ENCODE measurements around the gene BNIP5. TPM values are rescaled to one million over a fixed set of nuclear protein-coding genes. Genes with fewer than 3 reads are reported as not detected.
A peak's percentile ranks its signal among the peaks of the same experiment; 100 is the strongest.
"Not testable (repeated sequence)": the region's sequence is repeated elsewhere in the genome, so short reads cannot be mapped to it uniquely, and the experiment has no call there.

BNIP5 gene
- total RNA-seq, 3 donors from 2014 or later, result 8.1 to 17.4 (median 12.6) TPM

GRCh38 chr6:36345681-36346466 is 9.2 kb upstream of the BNIP5 start:
- Histone ChIP-seq H3K4me1 (ENCODE audit: low read depth) (peaks cover 5% of the 10 kb centered on the region), H3K9me3 (no peaks in the 10 kb centered on the region), H3K4me3 (no peak overlapping the region), H3K36me3 (ENCODE audit: low read depth) (no peaks in the 10 kb centered on the region)
- intact Hi-C loops (cut with DNase I, micrococcal nuclease), result no loop called here
- DNase-seq, result no peak
- no peak for ATAC-seq
- no peak for TF ChIP-seq CTCF (IDR thresholded peaks at IDR 0.05)

- ATAC-seq, result no peak
- H3K4me1 ChIP-seq (ENCODE audit: low read depth), result peaks cover 27% of the 10 kb centered on the region
- no peak for TF ChIP-seq CTCF (IDR thresholded peaks at IDR 0.05)
- no peaks in the 10 kb centered on the region for H3K9me3 ChIP-seq
- no peak for DNase-seq
- no peaks in the 10 kb centered on the region for H3K36me3 ChIP-seq (ENCODE audit: low read depth)
- H3K4me3 ChIP-seq, result no peak overlapping the region
- intact Hi-C loops (cut with DNase I, micrococcal nuclease), result no loop called here
Observed at GRCh38 chr6:36343109-36343680, 6.5 kb upstream of the BNIP5 start.

- TF ChIP-seq CTCF (IDR thresholded peaks at IDR 0.05), result peak; percentile 96
- intact Hi-C loops (cut with DNase I, micrococcal nuclease), result no loop called here
- Histone ChIP-seq H3K9me3 (no peaks in the 10 kb centered on the region), H3K4me3 (no peak overlapping the region), H3K4me1 (ENCODE audit: low read depth) (peaks cover 42% of the 10 kb centered on the region), H3K36me3 (ENCODE audit: low read depth) (no peaks in the 10 kb centered on the region)
- DNase-seq, result peak; percentile 87 to 95 (median 89)
- ATAC-seq, result peak; percentile 83
Observed at GRCh38 chr6:36340618-36341454, 4.1 kb upstream of the BNIP5 start.

GRCh38 chr6:36340306-36340617 is 3.6 kb upstream of the BNIP5 start:
- H3K4me1 ChIP-seq (ENCODE audit: low read depth), result peaks cover 42% of the 10 kb centered on the region
- no peak for DNase-seq
- intact Hi-C loops (cut with DNase I, micrococcal nuclease), result no loop called here
- no peaks in the 10 kb centered on the region for H3K36me3 ChIP-seq (ENCODE audit: low read depth)
- no peak for TF ChIP-seq CTCF (IDR thresholded peaks at IDR 0.05)
- no peaks in the 10 kb centered on the region for H3K9me3 ChIP-seq
- H3K4me3 ChIP-seq, result no peak overlapping the region
- ATAC-seq, result no peak

- no peak overlapping the region for H3K4me3 ChIP-seq
- intact Hi-C loops (cut with DNase I, micrococcal nuclease), result no loop called here
- ATAC-seq (peak; percentile 9), DNase-seq (peak in 2 of 3 donors; percentile 63 to 72)
- no peaks in the 10 kb centered on the region for H3K9me3 ChIP-seq
- TF ChIP-seq CTCF (IDR thresholded peaks at IDR 0.05), result no peak
- H3K36me3 ChIP-seq (ENCODE audit: low read depth), result no peaks in the 10 kb centered on the region
- H3K4me1 ChIP-seq (ENCODE audit: low read depth), result peaks cover 45% of the 10 kb centered on the region
Observed at GRCh38 chr6:36339146-36339545, 2.5 kb upstream of the BNIP5 start.

- H3K4me3 ChIP-seq; H3K9me3 ChIP-seq; ATAC-seq; DNase-seq; intact Hi-C loops (cut with DNase I, micrococcal nuclease); H3K36me3 ChIP-seq (ENCODE audit: low read depth): not testable (repeated sequence)
- peaks cover 51% of the 10 kb centered on the region for H3K4me1 ChIP-seq (ENCODE audit: low read depth)
Observed at GRCh38 chr6:36338223-36338622, 1.5 kb upstream of the BNIP5 start.
